Activated T-cell treated with anti-CD3 and anti-CD28 coated beads for 24 hours (primary cell): ENCODE measurements around the gene KIAA0930.
A peak's percentile ranks its signal among the peaks of the same experiment; 100 is the strongest.

Experiments
- DNase-seq: peaks from one replicate; pipeline ENCODE4 v3.0.0-alpha.2; 2020; ENCODE audit warnings: low read depth

The KIAA0930 gene

GRCh38 chr22:45237065-45237990, 3.4 kb downstream of the KIAA0930 start:
- DNase-seq: no peak

DNA sequence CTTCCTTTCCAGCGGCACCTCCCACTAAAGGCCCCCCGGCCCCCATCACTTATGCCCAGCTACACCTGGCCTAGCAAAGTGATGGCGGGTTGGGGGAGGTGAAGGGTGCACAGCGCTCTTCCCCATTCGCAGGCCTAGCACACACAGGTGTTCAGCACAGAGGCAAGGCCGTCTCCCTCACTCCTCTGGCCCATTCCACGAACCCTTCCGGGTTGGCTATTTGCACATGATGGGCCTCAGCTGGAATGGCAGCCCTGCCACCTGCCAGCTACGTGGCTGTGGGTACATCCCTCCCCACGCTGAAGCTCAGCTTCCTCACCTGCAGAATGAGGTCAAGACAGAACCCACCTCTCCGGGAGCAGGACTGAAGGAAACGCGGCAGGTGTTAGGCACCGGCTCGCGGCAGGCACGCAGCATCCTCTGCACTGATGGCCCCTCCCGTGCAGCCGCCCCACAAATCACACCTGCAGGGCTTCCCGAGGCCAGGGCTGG, 4.8 kb downstream of the KIAA0930 start:
- no peak for DNase-seq

- DNase-seq: no peak
Observed at GRCh38 chr22:45235101-45235777, 5.5 kb downstream of the KIAA0930 start.

DNA sequence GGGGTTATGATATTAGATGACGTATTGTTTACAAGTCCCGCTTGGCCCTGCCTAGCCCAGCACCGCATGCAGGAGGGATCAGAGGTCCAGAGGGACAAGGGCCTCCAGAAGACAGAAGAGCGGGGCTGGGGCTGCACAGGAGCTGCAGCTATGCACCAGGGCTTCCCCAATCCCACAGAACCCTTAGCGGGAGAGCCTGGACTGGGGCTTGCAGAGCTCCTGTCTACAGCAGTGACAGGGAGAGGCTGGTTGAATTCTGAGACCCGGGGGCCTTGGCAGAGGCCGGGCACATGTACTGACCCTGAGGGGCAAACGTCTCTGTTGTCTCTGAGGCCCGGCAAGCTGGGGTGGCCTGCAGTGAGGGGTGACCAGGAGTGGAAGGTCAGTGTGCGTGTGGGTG, 6.9 kb downstream of the KIAA0930 start:
- DNase-seq: no peak

DNA sequence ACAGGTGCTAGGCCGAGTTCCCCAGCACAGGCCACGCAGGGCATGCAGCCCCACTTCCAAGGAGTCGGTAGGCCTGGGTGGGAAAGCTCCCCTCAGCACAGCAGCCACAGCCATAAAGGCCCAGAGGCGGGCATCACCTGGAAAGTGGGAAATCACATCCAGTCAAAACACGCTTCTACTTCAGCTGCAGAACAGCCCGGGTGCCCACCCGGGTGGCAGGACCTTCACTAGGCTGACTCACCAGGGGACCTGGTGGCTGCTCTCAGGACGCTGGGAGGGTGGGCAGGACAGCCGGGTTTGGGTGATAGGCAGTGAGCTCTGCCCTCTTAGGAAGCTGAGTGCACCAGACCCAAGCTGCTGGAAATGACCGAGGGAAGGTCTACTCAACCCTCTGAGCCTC, 7.3 kb downstream of the KIAA0930 start:
- DNase-seq: no peak

DNA sequence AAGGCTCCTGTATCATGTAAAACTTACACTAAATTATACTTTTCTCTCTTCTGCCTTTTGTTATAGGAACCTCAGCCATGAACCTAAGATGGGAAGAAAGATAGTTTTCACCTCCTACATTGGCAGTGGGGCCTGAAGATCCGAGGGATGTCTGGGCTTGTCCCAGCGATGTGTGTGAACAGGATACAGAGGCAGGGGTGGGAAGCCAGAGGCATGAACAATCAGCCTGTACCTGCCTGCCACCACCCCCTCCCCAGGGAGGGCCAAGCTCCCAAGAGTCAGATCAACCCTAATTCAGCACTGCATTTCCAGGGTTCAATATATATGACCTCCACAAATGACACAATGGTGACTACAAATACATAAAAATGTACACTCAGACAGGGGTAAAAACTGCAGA, 9.4 kb downstream of the KIAA0930 start:
- no peak for DNase-seq

DNA sequence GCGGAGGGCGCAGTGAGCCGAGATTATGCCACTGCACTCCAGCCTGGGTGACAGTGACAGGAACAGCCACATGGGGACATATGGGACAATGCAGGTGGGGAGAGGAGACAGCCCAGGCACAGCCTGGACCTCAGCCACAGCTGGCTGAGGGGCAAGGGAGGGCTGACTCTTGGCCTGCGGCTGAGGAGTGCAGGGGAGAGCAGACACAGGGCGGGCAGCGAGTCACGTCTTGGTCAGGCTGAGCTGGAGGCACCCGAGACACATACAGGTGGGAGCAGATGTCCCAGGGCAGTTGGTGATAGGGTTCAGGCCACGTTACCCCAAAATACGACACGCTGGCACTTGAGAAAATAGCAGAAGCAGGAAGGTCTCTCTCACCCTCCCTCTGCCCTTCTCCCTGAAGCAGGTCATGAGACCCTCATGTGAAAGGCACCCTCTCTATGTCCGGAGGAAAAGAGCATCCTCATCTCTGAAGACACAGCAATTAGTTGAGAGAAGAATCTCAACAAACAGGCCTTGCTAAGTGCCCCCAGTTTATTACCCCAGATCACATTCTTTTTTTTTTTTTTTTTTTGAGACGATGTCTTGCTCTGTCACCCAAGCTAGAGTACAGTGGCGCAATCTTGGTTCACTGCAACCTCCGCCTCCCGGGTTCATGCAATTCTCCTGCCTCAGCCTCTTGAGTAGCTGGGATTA, 10.5 kb downstream of the KIAA0930 start:
- no peak for DNase-seq

- DNase-seq: no peak
Observed at GRCh38 chr22:45229181-45229580, 11.5 kb downstream of the KIAA0930 start.

DNA sequence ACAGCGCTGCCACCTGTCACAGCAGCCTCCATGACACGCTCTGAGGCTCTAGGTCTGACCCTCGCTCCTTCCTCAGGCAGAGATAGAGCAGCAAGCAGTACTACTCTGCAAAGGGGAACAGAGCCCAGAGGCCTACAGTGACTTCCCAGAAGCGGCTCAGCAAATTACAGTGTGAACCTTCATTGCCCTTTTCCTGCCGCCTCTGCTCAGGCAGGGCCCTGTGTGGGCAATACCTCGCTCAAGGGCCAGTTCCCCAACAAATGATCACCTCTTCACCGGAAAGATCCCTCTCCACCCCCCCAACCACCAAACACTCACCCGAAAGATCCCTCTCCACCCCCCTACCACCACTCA, 12.3 kb downstream of the KIAA0930 start:
- no peak for DNase-seq

DNA sequence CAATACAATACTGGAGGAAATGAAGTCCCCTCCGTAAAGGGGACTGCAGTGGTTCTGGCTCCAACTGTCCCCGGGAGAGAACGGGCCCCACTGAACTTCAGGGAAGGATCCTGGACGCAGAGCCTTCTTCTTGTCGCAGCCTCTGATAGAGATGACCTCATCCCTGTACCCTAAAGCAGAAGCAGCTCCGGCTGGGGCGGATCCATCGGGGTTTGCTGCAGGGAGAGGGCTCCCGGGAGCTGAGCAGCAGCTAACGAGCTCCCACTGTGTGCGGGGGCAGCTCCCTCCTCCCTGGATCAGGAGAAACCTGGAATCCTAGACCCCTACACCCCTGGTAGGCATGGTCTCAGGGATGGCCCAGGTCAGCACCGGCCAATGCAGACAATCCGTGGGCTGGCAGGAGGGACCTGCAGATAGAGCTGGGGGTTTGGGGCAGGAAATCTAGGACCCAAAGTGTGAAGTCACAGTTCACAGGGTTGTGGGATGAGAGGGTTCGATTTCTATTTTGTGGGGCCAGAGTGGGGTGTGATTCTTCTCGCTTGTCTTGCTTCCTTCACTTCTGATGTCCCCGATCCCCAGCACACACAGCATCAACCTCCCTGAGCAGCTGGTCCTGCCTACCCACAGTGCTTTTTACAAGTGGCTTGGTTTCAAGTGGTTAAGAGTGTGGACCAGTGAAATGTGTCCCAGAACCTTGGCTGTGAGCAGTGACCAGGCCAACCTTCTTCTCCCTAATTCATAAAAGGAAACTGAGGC, 12.9 kb downstream of the KIAA0930 start:
- no peak for DNase-seq

GRCh38 chr22:45226503-45227186, 14.0 kb downstream of the KIAA0930 start:
- DNase-seq: no peak

- no peak for DNase-seq
Observed at GRCh38 chr22:45225732-45226502, 14.8 kb downstream of the KIAA0930 start.

- DNase-seq: no peak
Observed at GRCh38 chr22:45224988-45225731, 15.5 kb downstream of the KIAA0930 start.

- DNase-seq: no peak
Observed at GRCh38 chr22:45224331-45224730, 16.4 kb downstream of the KIAA0930 start.

- no peak for DNase-seq
Observed at GRCh38 chr22:45223304-45224117, 17.2 kb downstream of the KIAA0930 start.

- no peak for DNase-seq
Observed at GRCh38 chr22:45221201-45221600, 19.5 kb downstream of the KIAA0930 start.

DNA sequence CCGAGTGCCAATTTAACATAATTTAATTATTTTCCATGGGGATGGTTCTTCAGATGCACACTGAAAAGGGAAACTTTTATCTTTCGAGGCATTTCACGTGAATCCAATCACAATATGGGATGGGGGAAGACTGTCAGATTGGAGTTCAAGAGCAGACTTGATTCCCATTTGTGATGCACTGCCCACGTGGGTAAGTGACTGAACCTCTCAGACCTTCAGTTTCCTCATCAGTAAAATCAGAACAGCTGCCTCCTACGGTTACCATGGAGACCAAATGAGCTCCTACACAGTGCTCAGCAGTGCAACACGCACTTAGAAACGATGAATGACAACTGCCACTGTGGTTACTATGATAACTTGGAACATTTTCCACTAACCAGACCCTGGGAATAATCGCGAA, 21.7 kb downstream of the KIAA0930 start:
- DNase-seq: peak; percentile 48

DNA sequence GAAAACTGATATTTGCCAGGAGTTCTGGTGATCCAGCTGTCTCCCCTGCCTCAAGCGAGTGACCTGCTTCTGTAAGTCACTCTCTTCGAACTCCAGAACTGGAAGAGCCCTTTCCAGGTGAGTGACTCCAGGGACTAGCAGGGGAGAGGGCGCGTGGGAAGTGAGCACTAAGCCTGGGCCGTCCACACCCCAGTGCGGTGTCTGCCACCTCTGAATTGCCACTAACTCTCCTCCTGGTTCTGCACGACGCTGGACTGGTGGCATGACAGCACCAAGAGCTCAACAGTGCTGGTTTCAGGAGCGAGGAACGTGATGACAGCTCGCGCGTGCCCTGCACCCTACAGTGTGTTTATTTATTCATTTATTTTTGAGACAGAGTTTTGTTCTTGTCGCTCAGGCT, 22.9 kb downstream of the KIAA0930 start:
- DNase-seq: no peak

- DNase-seq: no peak
Observed at GRCh38 chr22:45217345-45217744, 23.3 kb downstream of the KIAA0930 start.
